D341Med (cell line): ENCODE measurements around the gene BAIAP2L1.
"Not testable (repeated sequence)": the region's sequence is repeated elsewhere in the genome, so short reads cannot be mapped to it uniquely, and the experiment has no call there.

Source experiments
- DNase-seq: peaks from one replicate; pipeline ENCODE4 v3.0.0; 2012; ENCODE audit warnings: low spot score

BAIAP2L1 gene

DNA sequence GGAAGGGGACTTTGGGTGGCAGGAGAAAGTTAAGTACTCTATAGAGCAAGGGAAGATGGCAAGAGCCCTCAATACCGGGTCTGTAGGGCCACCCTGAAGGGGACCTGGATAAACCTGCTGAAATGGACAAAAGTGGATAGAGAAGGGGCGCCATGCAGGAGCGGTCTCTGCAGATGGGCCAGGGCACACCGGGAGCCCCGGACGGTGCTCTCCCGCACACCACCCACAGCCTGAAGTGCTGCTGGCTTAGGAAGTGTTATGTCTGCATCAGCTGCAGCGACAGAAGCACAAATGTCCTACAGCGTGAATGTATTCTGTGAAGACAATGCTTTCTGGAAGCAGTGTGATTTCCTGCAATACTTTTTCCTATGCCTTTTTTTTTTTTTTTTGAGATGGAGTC lies 81.7 kb downstream of the BAIAP2L1 start:
- no peak for DNase-seq

GRCh38 chr7:98317366-98318040 lies 83.4 kb downstream of the BAIAP2L1 start:
- DNase-seq = no peak

- not testable (repeated sequence) for DNase-seq
These were observed 84.8 kb downstream of the BAIAP2L1 start for GRCh38 chr7:98315994-98316527.

- DNase-seq = no peak
These were observed 85.4 kb downstream of the BAIAP2L1 start for GRCh38 chr7:98315318-98315993.

DNA sequence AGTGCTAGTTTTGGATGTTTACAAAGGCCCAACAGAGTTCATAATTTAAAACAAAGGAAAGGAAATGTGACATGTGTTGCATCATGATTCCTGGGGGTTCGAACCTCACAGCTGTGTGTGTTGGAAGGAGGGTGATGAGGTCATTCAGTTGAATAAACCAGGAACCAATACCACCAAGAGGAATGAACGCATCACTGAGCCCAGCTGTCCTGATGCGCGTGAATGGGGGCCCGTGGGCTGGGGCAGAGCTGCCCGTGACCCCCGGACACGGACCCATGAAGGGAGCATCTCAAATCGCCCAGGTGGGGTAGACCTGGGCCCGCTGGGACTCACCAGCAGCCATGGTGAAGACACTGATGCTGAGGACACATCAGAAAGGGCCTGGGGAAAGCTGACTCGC lies 86.4 kb downstream of the BAIAP2L1 start:
- no peak for DNase-seq

- peak; percentile 55 for DNase-seq
These were observed 88.7 kb downstream of the BAIAP2L1 start for GRCh38 chr7:98312201-98312600.

DNA sequence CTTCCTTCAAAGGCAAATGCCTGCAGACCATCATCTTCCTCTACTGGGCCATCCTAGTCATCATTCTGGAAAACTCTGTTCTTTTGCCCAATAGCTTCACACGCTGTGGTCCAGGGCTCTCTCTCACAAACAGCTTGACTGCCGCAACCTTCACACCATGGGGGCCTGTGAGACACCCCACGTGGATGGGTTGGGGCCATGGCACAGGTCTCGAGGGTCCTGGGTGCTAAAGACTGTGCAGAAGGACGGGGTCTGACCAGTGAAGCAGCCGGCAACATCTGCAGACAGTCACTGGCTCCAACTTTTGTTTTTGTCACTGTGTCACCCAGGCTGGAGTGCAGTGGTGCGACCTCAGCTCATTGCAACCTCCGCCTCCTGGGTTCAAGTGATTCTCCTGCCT lies 91.3 kb downstream of the BAIAP2L1 start:
- DNase-seq = no peak

- DNase-seq = no peak
These were observed 92.9 kb downstream of the BAIAP2L1 start for GRCh38 chr7:98307971-98308466.

DNA sequence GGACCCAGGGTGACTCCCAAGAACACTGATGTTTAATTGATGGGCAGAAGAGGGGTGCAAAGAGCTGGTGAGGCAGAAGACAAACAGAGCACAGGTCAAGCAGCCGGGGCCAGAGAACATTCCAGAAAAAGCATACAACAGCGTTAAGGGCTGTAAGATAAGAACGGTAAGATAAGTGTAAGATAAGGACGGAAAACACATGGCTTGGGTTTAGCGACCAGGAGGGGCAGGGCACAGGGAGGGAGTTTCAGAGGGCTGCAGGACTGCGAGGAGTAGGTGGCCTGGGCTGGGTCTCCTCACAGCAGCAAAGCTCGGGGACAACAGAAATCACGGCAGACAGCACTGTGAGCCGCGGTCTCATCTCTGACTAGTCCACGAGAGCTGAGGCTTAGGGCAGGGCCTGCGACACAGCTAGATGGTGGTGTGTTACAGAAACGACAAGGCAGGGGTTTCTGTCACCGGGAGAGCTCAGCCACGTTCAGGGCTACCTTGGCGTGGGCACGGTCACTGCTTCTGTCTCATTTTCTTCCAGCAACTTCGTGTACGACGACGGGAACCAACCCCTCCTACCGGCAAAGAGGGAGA lies 94.8 kb downstream of the BAIAP2L1 start:
- DNase-seq = no peak

- no peak for DNase-seq
These were observed 97.0 kb downstream of the BAIAP2L1 start for GRCh38 chr7:98303906-98304305.

DNA sequence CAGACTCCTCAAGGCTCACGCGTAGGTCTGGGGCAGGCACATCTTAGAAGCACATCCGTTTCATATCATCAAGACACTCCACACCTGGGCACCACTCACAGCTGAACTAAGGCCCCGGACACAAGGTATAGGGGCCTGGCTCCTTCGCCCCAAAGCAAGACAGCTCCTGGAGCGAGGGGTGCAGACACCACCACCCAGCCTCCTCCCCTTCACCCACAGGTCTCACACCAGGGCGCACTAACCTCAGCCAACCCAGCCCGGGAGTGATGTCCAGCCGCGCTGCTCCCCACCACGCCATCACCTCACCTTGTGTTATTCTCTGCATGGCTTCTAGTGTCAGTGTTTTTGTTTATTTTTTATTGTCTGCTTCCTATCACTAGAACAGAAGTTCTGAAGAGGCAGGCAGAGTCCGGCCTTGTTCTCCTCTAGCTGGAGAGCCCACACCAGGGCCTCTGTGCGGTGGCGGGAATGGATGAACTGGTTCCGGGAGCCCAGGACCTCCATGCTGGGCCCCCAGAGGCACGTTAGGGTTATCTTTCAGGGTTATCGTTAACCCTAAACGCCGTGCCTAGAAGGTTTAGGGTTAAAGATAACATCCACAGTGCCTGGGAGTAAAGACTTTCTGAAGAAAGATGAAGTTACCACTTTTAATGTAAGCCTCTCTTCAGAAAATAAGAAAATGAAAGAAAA lies 97.6 kb downstream of the BAIAP2L1 start:
- DNase-seq = no peak

DNA sequence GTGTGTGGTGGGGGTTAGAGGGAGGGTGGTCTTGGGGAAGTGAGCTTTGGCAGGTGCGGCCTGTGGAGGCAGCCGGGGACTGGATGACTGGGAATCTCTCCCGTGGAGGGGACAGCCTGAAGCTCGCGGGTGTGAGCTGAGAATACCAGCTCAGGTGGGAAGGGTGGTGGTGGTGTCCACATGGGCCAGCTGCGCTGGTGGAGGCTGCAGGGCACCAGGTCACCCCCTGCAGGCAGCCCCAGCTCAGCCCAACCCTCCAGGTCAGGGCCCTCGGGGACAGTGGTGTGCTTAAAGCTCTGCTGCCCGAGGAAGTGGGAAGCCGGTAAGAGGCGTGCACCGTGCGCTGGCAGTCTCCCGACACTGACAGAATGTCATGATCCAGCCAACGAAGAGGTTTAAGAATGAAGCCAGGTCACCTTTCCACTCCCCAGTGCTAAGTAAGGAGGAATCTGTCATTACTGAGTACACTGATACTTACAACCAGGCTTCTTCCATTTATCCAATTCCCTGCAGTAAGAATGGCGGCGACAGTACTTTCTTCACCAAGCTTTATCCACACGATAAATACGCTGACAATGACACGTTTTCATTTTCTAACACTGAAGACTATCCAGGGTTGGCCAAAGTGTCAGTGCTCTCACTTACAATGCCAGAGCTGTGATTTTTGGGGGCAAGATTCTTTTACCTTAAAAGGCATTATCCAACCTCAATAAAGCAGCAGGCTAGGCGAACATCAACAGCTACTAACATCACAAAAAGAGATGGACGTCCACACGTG lies 99.0 kb downstream of the BAIAP2L1 start:
- DNase-seq = peak; percentile 13

DNA sequence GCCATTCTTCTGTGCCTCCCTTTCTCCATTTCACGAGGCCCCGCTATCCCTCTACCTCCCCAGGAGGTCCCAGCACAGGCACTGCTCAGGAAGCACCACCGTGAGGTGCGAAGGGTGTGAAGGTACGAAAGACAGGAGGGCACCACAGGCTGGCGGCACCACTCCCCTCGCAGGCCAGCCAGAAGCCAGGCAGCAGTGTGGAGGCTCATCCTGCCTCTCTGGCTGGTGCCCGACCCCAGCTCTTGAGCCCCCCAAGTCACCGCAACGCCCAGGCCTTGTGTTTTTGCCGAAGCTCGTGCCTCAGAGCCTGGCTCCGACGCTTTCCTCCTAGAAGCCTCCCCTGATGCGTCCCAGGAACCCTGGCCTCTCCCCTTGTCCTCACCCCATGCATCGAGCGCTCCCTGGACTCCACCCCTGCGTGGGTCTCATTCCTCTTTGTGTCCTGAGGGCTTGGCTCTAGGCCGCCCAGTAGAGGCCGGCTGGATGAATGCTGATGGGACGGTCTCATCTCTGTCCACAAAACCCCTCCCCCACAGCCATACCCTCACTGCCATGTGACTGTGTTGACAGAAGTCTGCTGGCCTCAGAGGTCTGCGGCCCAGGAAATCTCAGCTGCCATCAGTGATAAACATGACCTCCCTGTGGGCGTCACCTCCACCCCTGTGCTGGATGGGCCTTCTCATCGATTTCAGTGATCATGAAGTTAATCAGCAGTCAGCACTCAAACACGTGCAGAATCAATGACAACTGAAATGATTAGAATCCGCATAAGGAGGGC lies 100.1 kb downstream of the BAIAP2L1 start:
- DNase-seq = peak; percentile 12

- DNase-seq = peak; percentile 18
These were observed 103.1 kb downstream of the BAIAP2L1 start for GRCh38 chr7:98297626-98298286.

GRCh38 chr7:98296833-98297232 lies 104.1 kb downstream of the BAIAP2L1 start:
- DNase-seq = peak; percentile 17

DNA sequence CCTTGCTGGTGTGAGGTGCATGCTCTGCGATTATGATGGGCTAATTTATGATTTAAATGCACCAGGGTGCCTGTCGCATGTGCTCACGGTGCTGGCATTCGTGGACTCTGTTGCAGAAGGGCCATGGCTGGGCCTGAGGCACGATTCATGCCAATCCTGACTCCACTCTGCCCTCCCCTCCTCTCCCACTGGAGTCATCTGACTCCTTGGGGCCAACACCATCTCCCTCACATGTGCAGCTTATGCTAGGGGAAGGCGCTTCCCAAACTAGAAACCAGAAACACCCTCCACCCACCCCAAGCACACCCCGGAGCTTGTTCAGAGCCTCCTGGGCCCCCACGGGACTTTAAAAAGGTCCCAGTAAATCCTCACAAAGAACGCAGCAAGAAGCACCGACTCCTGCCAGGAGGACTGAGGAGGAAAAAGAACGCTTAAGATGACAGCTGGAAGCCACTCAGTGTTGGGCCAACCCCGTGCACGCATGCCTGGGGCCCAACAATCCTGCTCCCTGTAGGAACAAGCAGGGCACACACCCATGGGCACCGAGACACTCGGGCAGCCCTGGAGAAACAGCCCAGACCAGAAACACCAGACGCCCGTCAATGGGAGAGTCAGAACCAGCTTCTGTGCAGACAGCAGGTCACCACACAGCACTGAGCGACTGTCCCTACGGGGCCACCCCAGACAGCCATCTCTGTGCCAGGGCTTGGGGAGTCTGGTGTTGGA lies 105.3 kb downstream of the BAIAP2L1 start:
- DNase-seq = peak; percentile 33

- DNase-seq = peak; percentile 90
These were observed 106.0 kb downstream of the BAIAP2L1 start for GRCh38 chr7:98294798-98295382.

DNA sequence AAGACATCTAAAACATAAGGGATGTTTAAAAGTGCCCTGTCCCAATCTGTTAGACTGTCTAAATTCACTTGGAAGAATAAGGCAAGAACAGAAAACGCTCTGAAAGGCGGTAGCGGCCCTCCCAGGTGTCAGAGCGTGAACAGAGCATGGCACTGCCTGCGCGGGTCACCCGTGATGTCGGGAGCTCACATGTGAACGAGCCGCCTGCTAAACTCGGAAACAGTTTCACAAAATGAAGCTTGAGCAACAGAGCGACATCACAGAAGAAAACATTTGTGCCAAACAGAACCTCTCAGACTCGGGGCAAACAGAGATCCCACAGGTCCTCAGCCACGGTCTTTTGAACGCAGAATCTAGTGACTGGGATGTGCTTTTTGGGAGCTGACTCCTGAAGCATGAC lies 106.6 kb downstream of the BAIAP2L1 start:
- DNase-seq = peak; percentile 19

- peak; percentile 8 for DNase-seq
These were observed 107.1 kb downstream of the BAIAP2L1 start for GRCh38 chr7:98293746-98294145.
